K562 (cell line): ENCODE data around the gene ILF2. TPM values are rescaled to one million over a fixed set of nuclear protein-coding genes. Genes with fewer than 3 reads are reported as not detected.

Experiments
- ATAC-seq: fragments of 200-7000 bp; cut with Tn5 transposase; 3 replicates; pipeline ENCODE4 v1.9.1; 2020; ENCODE audit warnings: moderate library complexity
- BruUV-seq: library from RNA; stranded (reverse); fragments of 400-500 nt; replicated peaks from 2 replicates; lab custom pipeline; 2021; lab: Mats Ljungman, UMichigan
- CTCF ChIA-PET: fragments of 300-600 bp; formaldehyde crosslinking; extraction: SDS; loops from one replicate; lab custom pipeline; 2021; ENCODE audit warnings: low intra/inter-chr PET ratio; lab: Yijun Ruan, JAX
- POLR2A ChIA-PET: fragments of 300-600, 350-650 bp; sonication (Branson Sonifier 250); formaldehyde crosslinking; extraction: SDS; loops from one replicate; lab custom pipeline; 2021; ENCODE audit warnings: antibody characterized with exemption, inconsistent platforms; lab: Yijun Ruan, JAX
- DNase-seq, 4 experiments: peaks; one replicate each; pipeline versions ENCODE4 v3.0.0 to v3.0.0-alpha.2; 2011 to 2018; ENCODE audit warnings: low spot score in 3 of 4, mixed read lengths in 3 of 4; ENCODE audit errors: extremely low read depth in 1 of 4
- FAIRE-seq: peaks from 2 replicates; lab custom pipeline; 2011; peaks lifted over from hg19 to GRCh38; lab: Jason Lieb, UNC
- H2AFZ ChIP-seq: 2 replicates; pipeline ENCODE4 v1.6.0; 2011; ENCODE audit warnings: low read depth, low read length, control low read depth, inconsistent platforms
- H3K27ac ChIP-seq: fragments of 200-600 bp; 3 replicates; pipeline ENCODE4 v1.8.0; 2011; ENCODE audit warnings: low read depth, mild to moderate bottlenecking, control low read depth, inconsistent platforms, low read length, moderate library complexity, mixed read lengths; ENCODE audit errors: extremely low read depth
- H3K27me3 ChIP-seq, 2 experiments: fragments of 300-600 bp in 1 of 2; 2 replicates in 1 of 2; 3 replicates in 1 of 2; pipeline versions ENCODE4 v1.6.0 to v1.8.0; 2011; ENCODE audit warnings: inconsistent platforms in 2 of 2, low read length in 2 of 2, mild to moderate bottlenecking in 1 of 2, mixed read lengths in 1 of 2, moderate library complexity in 1 of 2; ENCODE audit not compliant: control insufficient read depth in 2 of 2, insufficient read depth in 2 of 2
- H3K36me3 ChIP-seq: fragments of 300-600 bp; 3 replicates; pipeline ENCODE4 v1.8.0; 2011; ENCODE audit warnings: mild to moderate bottlenecking, low read length, inconsistent platforms; ENCODE audit not compliant: control insufficient read depth, insufficient read depth
- H3K4me1 ChIP-seq, 2 experiments: fragments of 200-600 bp in 1 of 2; replicated peaks in 1 of 2; 2 replicates in 1 of 2; 3 replicates in 1 of 2; pipeline versions ENCODE4 v1.5.1 to v1.8.0; 2011; ENCODE audit warnings: inconsistent platforms in 2 of 2, low read length in 2 of 2, mild to moderate bottlenecking in 1 of 2, mixed read lengths in 1 of 2, moderate library complexity in 1 of 2; ENCODE audit not compliant: control insufficient read depth in 2 of 2, insufficient read depth in 2 of 2
- H3K4me2 ChIP-seq: 2 replicates; pipeline ENCODE4 v1.6.1; 2011; ENCODE audit warnings: low read length, control low read depth, inconsistent platforms, mixed read lengths; ENCODE audit not compliant: insufficient read depth
- H3K4me3 ChIP-seq: fragments of 200-600 bp; sonication (generic), shearing (Covaris generic); 2 replicates; pipeline ENCODE4 v1.5.1; 2016; ENCODE audit warnings: control low read depth, inconsistent platforms
- H3K79me2 ChIP-seq: fragments of 200-600 bp; 3 replicates; pipeline ENCODE4 v1.8.0; 2011; ENCODE audit warnings: low read length, inconsistent platforms; ENCODE audit not compliant: control insufficient read depth, insufficient read depth
- H3K9ac ChIP-seq, 2 experiments: 2 replicates each; pipeline versions ENCODE4 v1.6.0 to v1.6.1; 2011; ENCODE audit warnings: low read depth in 2 of 2, low read length in 2 of 2, control low read depth in 1 of 2, inconsistent platforms in 1 of 2, mild to moderate bottlenecking in 1 of 2, mixed read lengths in 1 of 2; ENCODE audit not compliant: insufficient read depth in 1 of 2
- H3K9me1 ChIP-seq: one replicate; pipeline ENCODE4 v1.6.0; 2011; ENCODE audit warnings: inconsistent platforms, mild to moderate bottlenecking, low read length, moderate library complexity; ENCODE audit not compliant: control insufficient read depth, insufficient read depth
- H3K9me3 ChIP-seq: replicated peaks from 2 replicates; pipeline ENCODE4 v1.5.1; 2011; ENCODE audit warnings: low read depth, low read length, inconsistent platforms; ENCODE audit not compliant: control insufficient read depth, insufficient read depth
- H4K20me1 ChIP-seq: replicated peaks from 2 replicates; pipeline ENCODE4 v1.6.1; 2011; ENCODE audit warnings: low read length, inconsistent platforms, mixed read lengths; ENCODE audit not compliant: control insufficient read depth, insufficient read depth
- BCL6 ChIP-seq: fragments of 250-450 bp; sonication (Bioruptor Pico); IDR thresholded peaks from 2 replicates; pipeline ENCODE4 v1.4.0; 2020
- ESRRB ChIP-seq: fragments of 250-450 bp; sonication (Bioruptor Pico); IDR thresholded peaks from 2 replicates; pipeline ENCODE4 v1.5.0; 2020; ENCODE audit warnings: mild to moderate bottlenecking, moderate library complexity, borderline replicate concordance
- KLF13 ChIP-seq: fragments of 450-650 bp; IDR thresholded peaks from 2 replicates; pipeline ENCODE4 v1.6.1; 2016; ENCODE audit warnings: missing genetic modification characterization, low read depth, mild to moderate bottlenecking, missing compliant biosample characterization, moderate library complexity, borderline replicate concordance
- MCM3 ChIP-seq: fragments of 450-650 bp; IDR thresholded peaks from 2 replicates; pipeline ENCODE4 v1.6.1; 2016
- U2AF2 ChIP-seq: fragments of 200-400 bp; formaldehyde crosslinking; optimal IDR thresholded peaks from 2 replicates; pipeline ENCODE3; 2017; ENCODE audit warnings: low read depth, mild to moderate bottlenecking, low read length
- ZNF232 ChIP-seq: sonication (generic); formaldehyde crosslinking; IDR thresholded peaks from 2 replicates; pipeline ENCODE4 v1.8.0; 2022; ENCODE audit warnings: mild to moderate bottlenecking, missing genetic modification reagents
- ZNF277 ChIP-seq: fragments of 250-450 bp; sonication (Bioruptor Pico); IDR thresholded peaks from 2 replicates; pipeline ENCODE4 v1.8.0; 2022; ENCODE audit warnings: inconsistent platforms, mild to moderate bottlenecking, moderate library complexity, borderline replicate concordance
- ZNF609 ChIP-seq: sonication (generic); formaldehyde crosslinking; IDR thresholded peaks from 2 replicates; pipeline ENCODE4 v1.8.1; 2023; ENCODE audit warnings: missing genetic modification reagents, mild to moderate bottlenecking, borderline replicate concordance
- WGBS: fragments of 100-300 bp; shearing (Covaris generic); methylation state at CpG from one replicate; pipeline ENCODE4 v1.1.6; 2016; ENCODE audit warnings: low coverage, mixed read lengths; ENCODE audit not compliant: insufficient coverage; ENCODE audit errors: missing lambda C conversion rate; 5-methylcytosine and 5-hydroxymethylcytosine counted together
- in situ Hi-C: fragments of 300-500 bp; cut with MboI; formaldehyde crosslinking; loops from 4 replicates; pipeline ENCODE4 v1.15.0; 2018; ENCODE audit warnings: inconsistent platforms, mixed read lengths
- intact Hi-C: fragments of 100-400 bp; cut with micrococcal nuclease; formaldehyde crosslinking; loops from 2 replicates; pipeline ENCODE4 v1.14.2; 2022
- polyA plus RNA-seq, 8 experiments: library from polyadenylated mRNA; depleted of rRNA in 4 of 8; stranded (reverse) in 5 of 8; unstranded in 3 of 8; fragments of >200 nt; fragmentation: Nextera tagmentation in 2 of 8; fragmentation: Illumina TruSeq in 1 of 8; extraction: Ambion mirVana in 2 of 8; extraction: Trizol in 1 of 8; gene quantifications; 2 replicates each; pipeline versions ENCODE4 v1.2.1 to v1.2.3, GENCODE V29; 2011 to 2014; ENCODE audit warnings: inconsistent platforms in 1 of 8, missing spikeins in 1 of 8
- total RNA-seq, 7 experiments: library from RNA; depleted of rRNA in 6 of 7; stranded (reverse); fragments of >200 nt in 6 of 7; fragmentation: Illumina TruSeq in 2 of 7; extraction: Trizol in 2 of 7; gene quantifications; 2 replicates each; pipeline versions ENCODE4 v1.2.1 to v1.2.3, GENCODE V29; 2011 to 2021; ENCODE audit warnings: low replicate concordance in 1 of 7

The ILF2 gene
- total and polyA plus RNA-seq, 9 of the 15 experiments (the other 6 are each of a cell fraction or from before 2014, with no cell fraction given): 282 to 726 (median 474) TPM

GRCh38 chr1:153613406-153613805 is 57.4 kb downstream of the ILF2 start:
- H3K9me1 ChIP-seq: peaks cover 6% of the 10 kb centered on the region
- no peak overlapping the region for H2AFZ ChIP-seq
- DNase-seq (no peak), ATAC-seq (no peak), FAIRE-seq (no peak)
- no peak overlapping the region; a peak in 1 of 4 replicates for H3K9ac ChIP-seq
- H3K27me3 ChIP-seq: no peaks in the 10 kb centered on the region
- POLR2A ChIA-PET: interaction anchor here (0.6 to 6.8 kb wide), 5 partner anchors 11 to 899 kb away, joined by 3 to 70 read pairs (median 8); partner anchors contain the start of genes S100A1 and S100A13
- H3K4me2 ChIP-seq: no peak overlapping the region
- H3K36me3 ChIP-seq: no peaks in the 10 kb centered on the region
- no peaks in the 10 kb centered on the region for H3K79me2 ChIP-seq
- no peaks in the 10 kb centered on the region for H3K9me3 ChIP-seq
- intact Hi-C loops: no loop called here
- 53% methylated on average over 5 of the region's 5 CpGs for WGBS
- no peaks in the 10 kb centered on the region for H4K20me1 ChIP-seq
- no peak overlapping the region for H3K27ac ChIP-seq
- H3K4me1 ChIP-seq: peaks cover 38 to 56% of the 10 kb centered on the region in 2 experiments
- no TSS peak for BruUV-seq
- no peak overlapping the region for H3K4me3 ChIP-seq
- TF ChIP-seq ESRRB: no peak
- no peak for TF ChIP-seq U2AF2
- TF ChIP-seq MCM3: no peak
- no peak for TF ChIP-seq ZNF609 (CRISPR knock-in tag)
- no peak for TF ChIP-seq ZNF232 (CRISPR knock-in tag)
- TF ChIP-seq BCL6: no peak
- TF ChIP-seq ZNF277 (CRISPR knock-in tag): no peak
- TF ChIP-seq KLF13 (tag): no peak
- CTCF ChIA-PET: no interaction called here
- in situ Hi-C loops: no loop called here
